ENCODE data around the gene PGBD5. TPM values are rescaled to one million over a fixed set of nuclear protein-coding genes. Genes with fewer than 3 reads are reported as not detected.

PGBD5 gene
- total and polyA plus RNA-seq, 2 donors (not counting 1 experiment from before 2014, with no cell fraction given), result 0.10 to 0.17 TPM

DNA sequence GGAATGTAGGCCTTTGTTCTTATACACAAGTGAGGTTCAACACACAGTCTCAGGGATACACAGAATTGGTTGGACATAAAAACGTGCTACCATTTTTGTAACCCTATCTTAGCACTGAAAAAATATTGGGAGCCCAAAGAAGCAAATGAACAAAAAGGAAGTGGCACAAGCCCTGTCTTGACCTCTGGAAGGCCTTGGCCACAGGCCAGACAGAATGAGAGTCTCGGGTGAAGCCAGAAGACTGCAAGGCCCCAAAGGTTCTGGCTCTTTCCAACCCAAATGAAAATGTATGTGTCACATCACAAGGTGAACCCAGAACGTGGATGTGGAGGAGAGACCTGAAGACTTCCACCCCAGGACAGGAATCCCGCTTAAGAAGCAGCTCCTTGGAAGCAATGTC, 57.3 kb downstream of the PGBD5 start:
- Histone ChIP-seq H3K4me2 (ENCODE audit: extremely low read depth, insufficient read depth, low read length) (no peak overlapping the region), H2AFZ (ENCODE audit: low read length) (no peak overlapping the region), H3K27ac (ENCODE audit: insufficient read depth, low read length) (no peak overlapping the region), H4K20me1 (ENCODE audit: control insufficient read depth, extremely low read depth, insufficient read depth, low read length) (no peaks in the 10 kb centered on the region), H3K79me2 (ENCODE audit: control insufficient read depth, insufficient read depth, low read length) (no peaks in the 10 kb centered on the region), H3K27me3 (ENCODE audit: control insufficient read depth, insufficient read depth, low read length) (no peaks in the 10 kb centered on the region), H3K9ac (ENCODE audit: insufficient read depth, low read length) (no peak overlapping the region), H3K4me3 (replicated peaks in 1 of 4; ENCODE audit: control extremely low read depth in 1 of 4, insufficient read depth in 1 of 4, low read depth in 3 of 4, low read length in 4 of 4) (no peak overlapping the region), H3K9me3 (ENCODE audit: control insufficient read depth, insufficient read depth, low read depth, low read length) (no peaks in the 10 kb centered on the region), H3K4me1 (ENCODE audit: control insufficient read depth, extremely low read depth, insufficient read depth, low read length) (no peaks in the 10 kb centered on the region), H3K36me3 (ENCODE audit: control insufficient read depth, insufficient read depth, low read length) (no peaks in the 10 kb centered on the region)
- no peak for TF ChIP-seq EZH2 (IDR thresholded peaks at IDR 0.05; ENCODE audit: low read length, missing control alignments)
- TF ChIP-seq, protein P1, sequence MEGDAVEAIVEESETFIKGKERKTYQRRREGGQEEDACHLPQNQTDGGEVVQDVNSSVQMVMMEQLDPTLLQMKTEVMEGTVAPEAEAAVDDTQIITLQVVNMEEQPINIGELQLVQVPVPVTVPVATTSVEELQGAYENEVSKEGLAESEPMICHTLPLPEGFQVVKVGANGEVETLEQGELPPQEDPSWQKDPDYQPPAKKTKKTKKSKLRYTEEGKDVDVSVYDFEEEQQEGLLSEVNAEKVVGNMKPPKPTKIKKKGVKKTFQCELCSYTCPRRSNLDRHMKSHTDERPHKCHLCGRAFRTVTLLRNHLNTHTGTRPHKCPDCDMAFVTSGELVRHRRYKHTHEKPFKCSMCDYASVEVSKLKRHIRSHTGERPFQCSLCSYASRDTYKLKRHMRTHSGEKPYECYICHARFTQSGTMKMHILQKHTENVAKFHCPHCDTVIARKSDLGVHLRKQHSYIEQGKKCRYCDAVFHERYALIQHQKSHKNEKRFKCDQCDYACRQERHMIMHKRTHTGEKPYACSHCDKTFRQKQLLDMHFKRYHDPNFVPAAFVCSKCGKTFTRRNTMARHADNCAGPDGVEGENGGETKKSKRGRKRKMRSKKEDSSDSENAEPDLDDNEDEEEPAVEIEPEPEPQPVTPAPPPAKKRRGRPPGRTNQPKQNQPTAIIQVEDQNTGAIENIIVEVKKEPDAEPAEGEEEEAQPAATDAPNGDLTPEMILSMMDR (conservative IDR thresholded peaks at IDR 0.05 in 1 of 2, IDR thresholded peaks at IDR 0.05 in 1 of 2; ENCODE audit: low read depth in 1 of 2, low read length in 2 of 2), result no peak
- DNase-seq (ENCODE audit: low read depth in 2 of 2), result no peak

DNA sequence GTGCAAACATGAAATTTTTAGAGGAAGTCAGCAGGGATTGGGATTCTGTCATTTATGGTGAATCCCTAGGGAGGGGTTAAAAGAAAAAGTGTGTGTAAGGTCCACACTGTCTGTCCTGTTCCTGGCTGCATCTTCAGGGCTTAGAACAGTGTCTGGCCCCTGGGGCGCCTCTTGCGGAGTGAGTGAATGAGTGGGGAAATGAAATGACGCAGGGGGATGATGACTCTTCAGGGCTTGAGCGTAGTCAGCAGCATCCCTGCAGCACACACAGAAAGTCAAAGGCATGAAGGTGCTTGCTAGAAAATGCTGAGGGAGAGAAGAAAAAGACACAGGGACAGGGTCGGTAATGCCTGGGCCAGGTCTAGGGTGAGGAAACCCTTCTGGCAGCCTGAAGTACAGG, 57.8 kb downstream of the PGBD5 start:
- TF ChIP-seq, protein P1 (conservative IDR thresholded peaks at IDR 0.05 in 1 of 2, IDR thresholded peaks at IDR 0.05 in 1 of 2; ENCODE audit: low read depth in 1 of 2, low read length in 2 of 2), result no peak
- TF ChIP-seq EZH2 (IDR thresholded peaks at IDR 0.05; ENCODE audit: low read length, missing control alignments), result no peak
- no peaks in the 10 kb centered on the region for H4K20me1 ChIP-seq (ENCODE audit: control insufficient read depth, extremely low read depth, insufficient read depth, low read length)
- no peaks in the 10 kb centered on the region for H3K9me3 ChIP-seq (ENCODE audit: control insufficient read depth, insufficient read depth, low read depth, low read length)
- no peak overlapping the region for H3K27ac ChIP-seq (ENCODE audit: insufficient read depth, low read length)
- H3K4me3 ChIP-seq (replicated peaks in 1 of 4; ENCODE audit: control extremely low read depth in 1 of 4, insufficient read depth in 1 of 4, low read depth in 3 of 4, low read length in 4 of 4), result no peak overlapping the region
- H3K27me3 ChIP-seq (ENCODE audit: control insufficient read depth, insufficient read depth, low read length), result no peaks in the 10 kb centered on the region
- no peak overlapping the region for H2AFZ ChIP-seq (ENCODE audit: low read length)
- H3K4me1 ChIP-seq (ENCODE audit: control insufficient read depth, extremely low read depth, insufficient read depth, low read length), result no peaks in the 10 kb centered on the region
- H3K79me2 ChIP-seq (ENCODE audit: control insufficient read depth, insufficient read depth, low read length), result no peaks in the 10 kb centered on the region
- no peak overlapping the region for H3K9ac ChIP-seq (ENCODE audit: insufficient read depth, low read length)
- no peaks in the 10 kb centered on the region for H3K36me3 ChIP-seq (ENCODE audit: control insufficient read depth, insufficient read depth, low read length)
- DNase-seq (ENCODE audit: low read depth in 2 of 2), result peak in 1 of 2 donors; percentile 10
- no peak overlapping the region for H3K4me2 ChIP-seq (ENCODE audit: extremely low read depth, insufficient read depth, low read length)

DNA sequence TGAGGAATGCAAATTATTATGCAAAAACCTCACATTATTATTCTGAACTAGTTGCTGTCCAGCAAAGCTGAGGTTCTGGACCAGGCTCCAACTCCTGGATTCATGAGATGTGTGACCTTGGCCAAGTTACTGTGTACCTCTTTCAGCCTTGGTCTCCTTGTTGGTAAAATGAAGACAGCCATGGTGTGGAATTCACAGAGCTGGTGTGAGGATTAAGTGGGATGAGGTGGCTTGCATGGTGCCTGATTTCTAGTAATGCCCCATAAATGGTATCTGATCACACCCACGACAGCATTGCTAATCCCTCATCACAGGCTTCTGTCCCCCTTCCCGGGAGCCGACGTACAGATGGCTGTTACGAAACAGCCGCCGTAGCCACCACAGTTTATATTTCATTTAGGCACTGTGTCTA, 59.6 kb downstream of the PGBD5 start:
- Histone ChIP-seq H3K4me1 (ENCODE audit: control insufficient read depth, extremely low read depth, insufficient read depth, low read length) (no peaks in the 10 kb centered on the region), H3K4me2 (ENCODE audit: extremely low read depth, insufficient read depth, low read length) (no peak overlapping the region), H3K79me2 (ENCODE audit: control insufficient read depth, insufficient read depth, low read length) (no peaks in the 10 kb centered on the region), H3K27ac (ENCODE audit: insufficient read depth, low read length) (no peak overlapping the region), H3K27me3 (ENCODE audit: control insufficient read depth, insufficient read depth, low read length) (no peaks in the 10 kb centered on the region), H3K9ac (ENCODE audit: insufficient read depth, low read length) (no peak overlapping the region), H3K36me3 (ENCODE audit: control insufficient read depth, insufficient read depth, low read length) (no peaks in the 10 kb centered on the region), H3K9me3 (ENCODE audit: control insufficient read depth, insufficient read depth, low read depth, low read length) (no peaks in the 10 kb centered on the region), H4K20me1 (ENCODE audit: control insufficient read depth, extremely low read depth, insufficient read depth, low read length) (no peaks in the 10 kb centered on the region), H3K4me3 (replicated peaks in 1 of 4; ENCODE audit: control extremely low read depth in 1 of 4, insufficient read depth in 1 of 4, low read depth in 3 of 4, low read length in 4 of 4) (no peak overlapping the region), H2AFZ (ENCODE audit: low read length) (no peak overlapping the region)
- TF ChIP-seq EZH2 (IDR thresholded peaks at IDR 0.05; ENCODE audit: low read length, missing control alignments), result no peak
- TF ChIP-seq, protein P1 (conservative IDR thresholded peaks at IDR 0.05 in 1 of 2, IDR thresholded peaks at IDR 0.05 in 1 of 2; ENCODE audit: low read depth in 1 of 2, low read length in 2 of 2), result no peak
- no peak for DNase-seq (ENCODE audit: low read depth in 2 of 2)

Data from fibroblast of lung (primary cell).